Measurements from ENCODE around the gene HOXA5. TPM values are rescaled to one million over a fixed set of nuclear protein-coding genes. Genes with fewer than 3 reads are reported as not detected.

The HOXA5 gene
- total RNA-seq, 1 experiment from 2014 or later = 53.0 TPM

DNA sequence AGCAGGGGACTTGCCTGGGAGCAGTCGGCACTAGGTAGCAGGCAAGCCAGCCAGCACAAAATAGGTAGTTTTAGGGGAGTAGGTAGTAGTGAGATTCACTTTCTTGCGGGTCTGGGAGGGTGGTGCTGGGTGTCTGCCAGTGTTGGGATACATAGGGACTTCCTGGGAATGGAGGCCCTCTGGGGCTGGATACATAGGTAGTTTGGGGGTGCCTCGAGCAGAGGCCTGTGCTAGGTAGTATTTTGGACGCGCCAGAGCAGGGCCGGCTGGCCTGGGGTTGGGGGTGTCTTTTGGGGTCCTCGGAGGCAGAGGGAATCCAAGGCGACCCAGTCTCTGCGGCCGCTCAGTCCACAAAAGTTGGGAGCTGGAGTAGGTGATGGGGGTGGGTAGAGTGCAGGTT lies 10.9 kb upstream of the HOXA5 start:
- in situ Hi-C loops (cut with HindIII; ENCODE audit: low pct_unique_long_range_greater_than_20kb, low sequenced_read_pairs) = no loop called here
- DNase-seq (ENCODE audit: low read depth) = no peak

GRCh38 chr7:27153526-27153925 lies 10.0 kb upstream of the HOXA5 start:
- in situ Hi-C loops (cut with HindIII; ENCODE audit: low pct_unique_long_range_greater_than_20kb, low sequenced_read_pairs) = no loop called here
- no peak for DNase-seq (ENCODE audit: low read depth)

DNA sequence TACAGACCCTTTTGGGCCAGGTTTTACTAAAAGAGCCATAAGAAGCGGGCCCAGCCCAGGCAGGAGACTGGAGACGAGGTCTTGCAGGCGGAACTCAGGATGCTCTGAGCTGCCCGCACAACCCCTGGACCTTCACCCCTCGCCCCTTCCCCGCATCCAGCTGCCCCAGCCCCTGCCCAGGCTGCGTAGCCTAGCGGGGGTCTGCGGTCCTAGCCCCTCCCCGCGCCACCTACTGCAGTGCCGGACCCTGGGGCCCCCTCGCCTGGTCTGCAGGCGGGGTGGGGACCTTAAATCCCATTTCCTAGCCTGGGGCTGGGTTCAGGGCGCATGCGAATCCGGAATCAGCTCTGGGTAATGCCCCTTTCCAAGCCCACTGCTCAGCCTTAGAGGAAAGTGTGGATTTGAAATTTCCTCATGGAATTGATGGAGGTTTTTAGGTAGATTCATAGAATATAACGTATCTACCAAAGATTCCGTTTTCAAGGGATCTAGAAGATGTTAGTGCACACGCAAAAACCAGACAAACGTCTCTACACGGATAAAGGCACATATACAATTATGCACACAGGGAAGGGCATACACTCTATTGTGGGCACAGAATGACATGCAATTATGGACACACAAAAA lies 9.4 kb upstream of the HOXA5 start:
- no peak for DNase-seq (ENCODE audit: low read depth)
- in situ Hi-C loops (cut with HindIII; ENCODE audit: low pct_unique_long_range_greater_than_20kb, low sequenced_read_pairs) = no loop called here

- peak; percentile 35 for DNase-seq (ENCODE audit: low read depth)
- in situ Hi-C loops (cut with HindIII; ENCODE audit: low pct_unique_long_range_greater_than_20kb, low sequenced_read_pairs) = no loop called here
Measured at GRCh38 chr7:27151931-27152815, 8.7 kb upstream of the HOXA5 start, which contains the start of gene HOXA3. TSS of gene HOXA3 (minus strand) at chr7:27152583. CDS start at chr7:27110640, 41,943 bp downstream.

- in situ Hi-C loops (cut with HindIII; ENCODE audit: low pct_unique_long_range_greater_than_20kb, low sequenced_read_pairs) = no loop called here
- DNase-seq (ENCODE audit: low read depth) = no peak
Measured at GRCh38 chr7:27151341-27151930, 8.0 kb upstream of the HOXA5 start.

- in situ Hi-C loops (cut with HindIII; ENCODE audit: low pct_unique_long_range_greater_than_20kb, low sequenced_read_pairs) = no loop called here
- peak; percentile 89 for DNase-seq (ENCODE audit: low read depth)
Measured at GRCh38 chr7:27150568-27151340, 7.3 kb upstream of the HOXA5 start.

DNA sequence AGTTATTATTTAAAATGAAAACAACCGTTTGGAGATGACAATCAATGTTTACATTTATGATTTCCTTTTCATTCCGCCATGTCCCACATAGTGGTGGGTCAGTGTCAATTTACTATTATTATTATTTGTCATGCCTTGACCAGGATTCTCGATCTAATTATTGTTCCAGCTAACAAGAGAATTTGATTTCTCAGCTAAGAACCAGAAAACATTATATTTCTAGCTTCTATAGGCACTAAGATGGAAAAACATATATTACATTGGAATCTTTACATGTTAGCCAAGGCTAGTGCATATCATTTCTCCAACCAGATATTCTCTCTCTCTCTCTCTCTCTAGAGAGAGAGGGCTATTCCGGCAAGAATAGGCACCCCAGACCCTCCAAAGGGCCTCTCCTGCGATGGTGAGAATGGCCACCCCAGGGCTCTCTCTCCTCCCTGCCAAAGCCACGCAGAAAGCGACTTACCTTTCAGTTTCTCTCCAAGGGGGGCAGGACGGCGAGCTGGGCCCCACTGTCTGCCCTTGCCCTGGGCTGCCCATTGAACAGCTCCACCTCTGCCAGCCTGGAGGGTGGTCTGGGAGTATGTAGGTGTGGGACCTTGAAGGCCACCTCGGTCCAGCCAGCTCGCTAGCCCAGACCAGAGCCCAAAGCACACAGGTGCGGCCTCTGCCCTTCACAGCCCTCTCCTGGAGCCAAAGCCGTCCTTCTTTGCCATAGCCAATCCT lies 6.5 kb upstream of the HOXA5 start:
- in situ Hi-C loops (cut with HindIII; ENCODE audit: low pct_unique_long_range_greater_than_20kb, low sequenced_read_pairs) = no loop called here
- no peak for DNase-seq (ENCODE audit: low read depth)

GRCh38 chr7:27148756-27149641 lies 5.5 kb upstream of the HOXA5 start:
- no peak for DNase-seq (ENCODE audit: low read depth)
- in situ Hi-C loops (cut with HindIII; ENCODE audit: low pct_unique_long_range_greater_than_20kb, low sequenced_read_pairs) = no loop called here

DNA sequence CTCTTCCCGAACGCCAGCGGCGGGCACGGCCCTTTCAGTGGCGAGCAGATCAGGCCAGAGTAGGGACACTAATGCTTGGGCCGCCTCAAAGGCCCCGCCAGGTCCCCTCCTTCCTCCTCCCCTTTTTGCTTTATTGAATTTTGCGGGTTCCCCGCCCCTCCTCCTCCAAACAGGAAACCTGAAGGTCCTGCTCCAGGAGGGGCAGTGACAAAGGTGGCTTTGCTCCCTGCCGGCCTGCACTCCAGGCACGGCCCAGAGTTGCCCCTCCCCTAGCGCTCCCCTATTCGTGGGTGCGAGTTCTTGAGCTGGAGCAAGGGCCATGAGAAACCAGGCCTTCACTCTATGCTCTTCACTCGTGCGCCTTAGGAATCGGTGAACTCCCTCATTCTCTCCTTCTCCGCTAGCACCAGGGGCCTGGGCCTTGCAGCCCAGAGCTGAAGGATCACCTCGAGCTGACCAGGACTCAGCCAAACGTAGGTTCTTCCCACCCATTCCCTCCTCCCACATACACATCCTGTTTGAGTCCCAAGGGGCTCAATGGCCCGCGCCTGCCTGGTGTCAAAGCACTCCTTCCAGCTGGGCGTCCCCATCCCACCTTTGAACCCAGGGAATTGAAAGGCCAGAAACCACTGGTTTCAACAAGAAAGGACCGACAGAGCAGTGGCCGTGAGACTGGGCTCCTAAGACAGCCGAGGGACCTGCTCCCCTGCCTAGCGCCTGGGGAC lies 4.7 kb upstream of the HOXA5 start:
- DNase-seq (ENCODE audit: low read depth) = no peak

GRCh38 chr7:27147199-27148030 lies 3.9 kb upstream of the HOXA5 start, which contains the start of gene HOXA6:
TSS of gene HOXA6 (minus strand) at chr7:27147774. CDS start at chr7:27147749, 25 bp downstream.
- no peak for DNase-seq (ENCODE audit: low read depth)
- in situ Hi-C loops (cut with HindIII; ENCODE audit: low pct_unique_long_range_greater_than_20kb, low sequenced_read_pairs) = no loop called here

More for the DNA sequence above, 4.7 kb upstream of the HOXA5 start:
- in situ Hi-C loops (cut with HindIII; ENCODE audit: low pct_unique_long_range_greater_than_20kb, low sequenced_read_pairs) = no loop called here

GRCh38 chr7:27146491-27147198 lies 3.2 kb upstream of the HOXA5 start:
- DNase-seq (ENCODE audit: low read depth) = no peak
- in situ Hi-C loops (cut with HindIII; ENCODE audit: low pct_unique_long_range_greater_than_20kb, low sequenced_read_pairs) = no loop called here

DNA sequence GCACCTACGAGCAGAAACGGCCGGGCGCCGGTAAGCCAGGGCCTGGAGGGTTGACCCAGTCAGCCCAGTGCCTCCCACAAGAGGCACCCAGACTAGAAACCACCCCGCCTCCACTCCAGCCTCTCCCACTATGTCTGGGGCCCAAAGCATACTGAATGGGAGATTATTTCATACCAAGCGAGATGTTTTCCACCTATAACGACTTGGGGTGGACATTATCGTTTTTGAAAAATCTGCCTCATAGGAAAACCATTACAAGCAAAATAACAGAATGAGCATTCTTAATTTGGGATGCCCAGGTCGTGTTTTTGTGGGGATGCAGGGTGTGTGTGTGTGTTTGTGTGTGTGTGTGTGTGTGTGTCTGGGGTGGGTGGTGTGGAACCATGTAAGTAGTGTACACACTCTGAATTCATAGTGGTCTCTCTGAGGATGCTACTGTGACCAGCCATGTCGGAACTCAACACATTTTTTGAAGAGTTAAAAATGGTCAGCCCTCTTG lies 2.5 kb upstream of the HOXA5 start:
- DNase-seq (ENCODE audit: low read depth) = no peak
- in situ Hi-C loops (cut with HindIII; ENCODE audit: low pct_unique_long_range_greater_than_20kb, low sequenced_read_pairs) = no loop called here

DNA sequence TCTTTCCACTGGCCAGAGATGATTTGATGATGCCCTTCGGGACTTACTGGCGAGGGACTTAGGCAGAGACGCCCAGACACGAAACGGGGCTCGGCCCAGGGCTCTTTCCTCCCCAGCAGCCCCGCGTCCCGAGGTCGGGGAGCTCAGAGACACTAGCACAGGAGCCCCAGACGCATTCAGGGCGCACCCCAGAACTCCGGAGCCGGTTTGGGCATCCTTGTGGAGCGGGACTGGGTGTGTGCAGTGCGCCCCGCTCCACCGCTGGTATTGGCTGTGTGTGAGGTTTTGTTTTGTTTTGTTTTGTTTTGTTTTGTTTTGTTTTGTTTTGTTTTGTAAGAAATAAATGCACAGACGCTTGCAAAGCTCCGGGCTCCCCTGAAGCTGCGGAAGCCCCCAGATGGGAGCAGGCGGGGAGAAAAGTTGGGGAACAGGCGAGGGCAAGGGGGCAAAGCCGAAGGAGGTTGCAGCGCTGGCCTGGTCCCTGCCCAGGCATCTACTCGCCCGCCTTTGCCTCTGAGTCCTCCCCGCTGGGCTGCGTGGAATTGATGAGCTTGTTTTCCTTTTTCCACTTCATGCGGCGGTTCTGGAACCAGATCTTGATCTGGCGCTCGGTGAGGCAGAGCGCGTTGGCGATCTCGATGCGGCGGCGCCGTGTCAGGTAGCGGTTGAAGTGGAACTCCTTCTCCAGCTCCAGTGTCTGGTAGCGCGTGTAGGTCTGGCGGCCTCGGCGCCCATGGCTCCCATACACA lies 1.9 kb upstream of the HOXA5 start:
- no peak for DNase-seq (ENCODE audit: low read depth)
- in situ Hi-C loops (cut with HindIII; ENCODE audit: low pct_unique_long_range_greater_than_20kb, low sequenced_read_pairs) = no loop called here

GRCh38 chr7:27144781-27145164 lies 1.3 kb upstream of the HOXA5 start:
- no peak for DNase-seq (ENCODE audit: low read depth)
- in situ Hi-C loops (cut with HindIII; ENCODE audit: low pct_unique_long_range_greater_than_20kb, low sequenced_read_pairs) = no loop called here
